ENCODE measurements around the gene CHD5.
"Not testable (repeated sequence)": the region's sequence is repeated elsewhere in the genome, so short reads cannot be mapped to it uniquely, and the experiment has no call there.

- not testable (repeated sequence) for TF ChIP-seq CTCF (optimal IDR thresholded peaks at IDR 0.05 in 1 of 3, IDR thresholded peaks at IDR 0.05 in 1 of 3, conservative IDR thresholded peaks at IDR 0.05 in 1 of 3; ENCODE audit: extremely low read depth in 1 of 3, insufficient read depth in 2 of 3, low read length in 3 of 3); EZH2 (IDR thresholded peaks at IDR 0.05; ENCODE audit: low read length)
These were observed 103.1 kb downstream of the CHD5 start for GRCh38 chr1:6077061-6077460.

Data from keratinocyte (primary cell).